GM12874 (cell line): Measurements from ENCODE around the gene CFAP99.

Experiments used
- TF ChIP-seq, protein P1 (sequence below): IDR thresholded peaks from 2 replicates; pipeline ENCODE4 v1.5.1; 2011; ENCODE audit warnings: low read depth, mild to moderate bottlenecking, control low read depth, low read length, moderate library complexity; ENCODE audit not compliant: insufficient read depth

The CFAP99 gene

DNA sequence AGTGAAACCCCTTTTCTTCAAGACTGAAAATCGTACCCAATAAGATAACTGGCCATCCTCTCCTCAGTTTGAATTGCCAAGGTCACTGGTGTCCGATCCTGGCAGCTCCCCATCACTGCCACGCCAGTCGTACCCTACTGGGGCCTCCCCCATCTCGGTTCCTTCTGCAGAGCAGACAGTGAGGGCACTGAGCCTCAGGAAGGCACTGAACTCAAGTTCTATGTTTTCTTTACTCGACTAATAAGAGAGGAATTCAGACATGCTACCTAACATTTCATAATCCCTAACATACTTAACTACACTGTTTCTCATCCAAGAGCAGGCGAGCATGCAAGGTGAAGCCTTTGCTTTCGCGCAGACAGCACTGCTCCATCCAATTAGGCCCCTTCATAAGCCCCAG lies 23.7 kb upstream of the CFAP99 start:
- TF ChIP-seq, protein P1, sequence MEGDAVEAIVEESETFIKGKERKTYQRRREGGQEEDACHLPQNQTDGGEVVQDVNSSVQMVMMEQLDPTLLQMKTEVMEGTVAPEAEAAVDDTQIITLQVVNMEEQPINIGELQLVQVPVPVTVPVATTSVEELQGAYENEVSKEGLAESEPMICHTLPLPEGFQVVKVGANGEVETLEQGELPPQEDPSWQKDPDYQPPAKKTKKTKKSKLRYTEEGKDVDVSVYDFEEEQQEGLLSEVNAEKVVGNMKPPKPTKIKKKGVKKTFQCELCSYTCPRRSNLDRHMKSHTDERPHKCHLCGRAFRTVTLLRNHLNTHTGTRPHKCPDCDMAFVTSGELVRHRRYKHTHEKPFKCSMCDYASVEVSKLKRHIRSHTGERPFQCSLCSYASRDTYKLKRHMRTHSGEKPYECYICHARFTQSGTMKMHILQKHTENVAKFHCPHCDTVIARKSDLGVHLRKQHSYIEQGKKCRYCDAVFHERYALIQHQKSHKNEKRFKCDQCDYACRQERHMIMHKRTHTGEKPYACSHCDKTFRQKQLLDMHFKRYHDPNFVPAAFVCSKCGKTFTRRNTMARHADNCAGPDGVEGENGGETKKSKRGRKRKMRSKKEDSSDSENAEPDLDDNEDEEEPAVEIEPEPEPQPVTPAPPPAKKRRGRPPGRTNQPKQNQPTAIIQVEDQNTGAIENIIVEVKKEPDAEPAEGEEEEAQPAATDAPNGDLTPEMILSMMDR, result no peak

DNA sequence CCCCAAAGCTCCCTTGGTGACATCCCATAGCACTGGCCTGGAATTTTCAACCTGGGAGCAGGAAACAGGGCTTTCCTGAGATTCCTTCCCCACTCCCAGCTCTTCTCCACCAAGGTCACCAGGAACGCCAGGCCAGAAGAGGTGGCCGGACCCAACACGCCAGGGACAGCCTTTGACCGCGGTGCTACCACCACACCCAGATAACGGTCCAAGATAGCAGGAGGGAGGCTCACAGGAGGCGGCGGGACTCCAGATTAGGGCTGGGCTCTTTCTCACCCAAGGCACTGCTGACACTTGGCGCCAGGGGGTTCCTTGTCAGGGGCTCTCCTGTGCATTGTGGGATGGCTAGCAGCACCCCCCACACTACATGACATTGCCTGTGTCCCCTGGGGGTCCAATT lies 23.2 kb upstream of the CFAP99 start:
- TF ChIP-seq, protein P1, result no peak

DNA sequence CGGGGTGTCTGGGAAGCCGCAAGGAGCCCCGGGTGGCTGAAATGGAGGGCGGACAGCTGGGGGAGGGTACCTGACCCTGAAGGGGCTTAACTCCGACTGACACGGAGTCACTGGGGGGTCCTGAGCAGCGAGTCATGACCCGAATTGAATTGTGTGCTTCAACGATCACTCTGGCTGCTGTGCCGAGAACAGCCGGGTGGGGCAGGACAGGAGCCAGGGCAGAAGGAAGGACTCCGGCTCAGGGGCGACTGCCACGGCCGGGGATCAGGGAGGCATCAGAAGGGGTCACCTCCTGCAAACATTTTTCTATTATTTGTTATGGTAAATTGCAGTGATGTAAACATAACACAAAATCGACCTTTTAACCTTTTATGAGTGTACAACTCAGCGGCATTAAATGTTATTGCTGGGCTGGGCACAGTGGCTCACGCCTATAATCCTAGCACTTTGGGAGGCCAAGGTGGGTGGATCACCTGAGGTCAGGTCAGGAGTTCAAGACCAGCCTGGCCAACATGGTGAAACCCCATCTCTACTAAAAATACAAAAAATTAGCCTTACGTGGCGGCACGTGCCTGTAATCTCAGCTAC lies 21.9 kb upstream of the CFAP99 start:
- TF ChIP-seq, protein P1, result no peak

DNA sequence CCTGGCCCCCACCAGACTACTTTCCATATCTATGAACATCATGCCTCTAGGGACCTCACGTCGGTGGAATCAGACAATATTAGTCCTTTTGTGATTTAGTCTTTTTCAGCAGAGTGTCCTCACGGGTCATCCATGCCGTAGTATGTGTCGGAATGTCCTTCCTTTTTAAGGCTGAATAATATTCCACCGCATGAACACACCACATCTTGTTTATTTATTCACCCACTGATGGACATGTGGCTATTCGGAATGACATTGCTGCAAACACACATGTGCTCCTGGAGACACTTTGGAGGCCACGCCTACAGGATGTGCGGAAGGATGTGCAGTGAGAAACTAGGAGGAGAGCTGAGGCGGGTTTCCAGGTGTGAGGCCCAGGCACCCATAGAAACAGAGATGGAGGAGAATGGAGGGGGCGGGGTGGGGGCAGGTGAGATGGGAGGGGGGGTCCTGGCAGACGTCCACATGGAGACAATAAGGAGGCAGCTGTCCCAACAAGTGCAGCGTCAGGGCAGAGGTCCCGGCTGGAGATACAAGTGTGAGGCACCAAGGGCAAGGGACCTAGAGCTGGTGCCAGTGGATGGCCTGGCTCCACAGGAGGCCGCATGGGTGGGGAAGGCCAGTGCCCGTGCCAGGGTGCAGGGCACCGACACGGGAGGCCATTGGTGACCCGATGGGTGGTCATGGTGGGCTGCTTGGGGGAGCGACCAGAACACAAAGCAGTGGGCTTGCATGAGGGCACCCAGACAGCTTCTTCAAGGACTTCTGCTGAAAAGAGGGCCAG lies 21.0 kb upstream of the CFAP99 start:
- TF ChIP-seq, protein P1, result no peak

DNA sequence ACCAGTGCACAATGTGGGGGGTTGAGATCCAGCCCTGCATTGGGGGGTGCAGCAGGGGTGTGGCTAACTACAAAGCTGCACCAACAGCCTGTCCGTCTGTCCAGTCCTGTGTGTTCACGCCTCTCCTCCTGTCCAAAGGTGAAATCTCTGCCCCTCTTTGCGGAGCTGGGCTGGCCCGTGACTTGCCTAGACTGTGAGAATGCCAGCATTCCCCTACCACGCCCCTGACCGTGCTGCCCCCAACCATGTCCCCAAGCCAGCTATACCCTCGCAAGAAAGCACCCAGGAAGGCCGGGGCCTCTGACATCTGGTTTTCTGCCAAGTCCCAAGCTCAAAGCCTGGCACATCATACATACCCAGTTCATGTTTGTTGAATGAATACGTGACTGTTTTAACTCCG lies 19.5 kb upstream of the CFAP99 start:
- TF ChIP-seq, protein P1, result no peak

DNA sequence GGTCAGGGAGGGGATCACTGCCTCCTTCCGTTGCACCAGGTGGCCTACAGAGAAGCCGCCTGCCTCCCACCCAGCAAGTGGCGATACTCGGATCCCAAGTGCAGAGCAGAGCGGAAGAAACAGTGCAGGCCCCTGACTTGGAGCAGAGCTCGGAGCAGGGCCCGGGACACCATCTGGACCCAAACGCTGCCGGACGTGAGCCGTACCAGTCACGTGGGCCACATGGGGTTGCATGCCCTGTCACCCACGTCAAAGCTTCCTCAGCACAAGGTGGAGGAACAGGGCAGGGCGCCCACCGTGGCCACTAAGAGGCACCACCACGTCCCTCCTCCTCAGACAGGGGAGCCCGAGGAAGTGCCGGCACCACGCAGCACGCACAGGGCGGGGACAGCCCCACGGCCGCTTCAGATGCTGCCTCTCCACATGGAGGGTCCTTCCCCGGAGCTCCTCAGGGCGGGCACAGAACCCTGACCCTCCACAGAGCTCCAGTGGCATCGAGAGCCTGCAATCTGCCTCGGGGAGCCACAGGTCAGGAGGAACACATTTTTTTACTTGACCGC lies 19.0 kb upstream of the CFAP99 start:
- TF ChIP-seq, protein P1, result no peak

DNA sequence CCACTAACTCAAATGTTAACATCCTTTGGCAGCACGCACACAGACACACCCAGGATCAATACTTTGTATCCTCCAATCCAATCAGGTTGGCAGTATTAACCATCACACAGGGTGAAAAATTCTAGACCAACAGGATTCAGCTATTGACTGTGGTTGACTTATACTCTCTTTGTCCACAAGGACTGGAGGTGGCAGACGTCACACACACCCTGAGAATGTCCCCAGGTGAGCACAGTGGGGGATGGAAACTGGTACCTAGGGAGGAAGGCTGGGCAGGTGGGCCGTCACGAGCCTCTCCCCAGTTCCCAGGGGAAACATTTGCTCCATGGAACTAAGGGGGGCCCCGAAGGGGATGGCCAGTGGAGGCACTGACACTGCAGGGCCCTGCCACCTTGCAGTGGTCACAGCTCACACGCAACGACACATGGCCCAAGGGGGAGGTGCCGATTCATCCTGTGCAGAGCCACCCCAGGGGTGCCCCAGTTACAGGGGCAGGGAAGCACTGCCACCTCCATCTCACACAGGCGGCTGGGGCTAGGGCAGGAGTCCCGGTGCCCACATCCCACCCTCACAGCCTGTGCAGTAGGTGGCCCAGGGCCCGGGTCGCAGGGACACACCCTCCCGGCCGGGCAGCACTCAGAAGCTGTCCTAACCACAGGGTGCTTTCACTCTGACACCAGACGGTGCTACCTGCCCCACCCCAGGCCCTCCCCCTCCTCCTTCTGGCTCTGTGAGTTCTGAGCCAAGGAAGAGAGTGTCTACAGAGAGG lies 17.7 kb upstream of the CFAP99 start:
- TF ChIP-seq, protein P1, result no peak
